Breast epithelium (tissue), 3 donors: ENCODE results near the gene CYTH2.
A peak's percentile ranks its signal among the peaks of the same experiment; 100 is the strongest.

Experiments
- POLR2A ChIP-seq: fragments of 450-650 bp; IDR thresholded peaks from one replicate; pipeline ENCODE4 v1.6.1; 2016; ENCODE audit warnings: antibody characterized with exemption, mild to moderate bottlenecking, moderate library complexity
- POLR2AphosphoS5 ChIP-seq, 3 donors: sonication (generic); formaldehyde crosslinking; IDR thresholded peaks; one replicate each; pipeline ENCODE4 v1.6.1; 2017; ENCODE audit warnings: antibody characterized with exemption in 3 of 3
- TF ChIP-seq, protein P1 (sequence below), 3 donors: fragments of 450-650 bp; IDR thresholded peaks; one replicate each; pipeline ENCODE4 v1.5.1; 2016 to 2017; ENCODE audit warnings: antibody characterized with exemption in 3 of 3, mild to moderate bottlenecking in 3 of 3, moderate library complexity in 3 of 3

DNA sequence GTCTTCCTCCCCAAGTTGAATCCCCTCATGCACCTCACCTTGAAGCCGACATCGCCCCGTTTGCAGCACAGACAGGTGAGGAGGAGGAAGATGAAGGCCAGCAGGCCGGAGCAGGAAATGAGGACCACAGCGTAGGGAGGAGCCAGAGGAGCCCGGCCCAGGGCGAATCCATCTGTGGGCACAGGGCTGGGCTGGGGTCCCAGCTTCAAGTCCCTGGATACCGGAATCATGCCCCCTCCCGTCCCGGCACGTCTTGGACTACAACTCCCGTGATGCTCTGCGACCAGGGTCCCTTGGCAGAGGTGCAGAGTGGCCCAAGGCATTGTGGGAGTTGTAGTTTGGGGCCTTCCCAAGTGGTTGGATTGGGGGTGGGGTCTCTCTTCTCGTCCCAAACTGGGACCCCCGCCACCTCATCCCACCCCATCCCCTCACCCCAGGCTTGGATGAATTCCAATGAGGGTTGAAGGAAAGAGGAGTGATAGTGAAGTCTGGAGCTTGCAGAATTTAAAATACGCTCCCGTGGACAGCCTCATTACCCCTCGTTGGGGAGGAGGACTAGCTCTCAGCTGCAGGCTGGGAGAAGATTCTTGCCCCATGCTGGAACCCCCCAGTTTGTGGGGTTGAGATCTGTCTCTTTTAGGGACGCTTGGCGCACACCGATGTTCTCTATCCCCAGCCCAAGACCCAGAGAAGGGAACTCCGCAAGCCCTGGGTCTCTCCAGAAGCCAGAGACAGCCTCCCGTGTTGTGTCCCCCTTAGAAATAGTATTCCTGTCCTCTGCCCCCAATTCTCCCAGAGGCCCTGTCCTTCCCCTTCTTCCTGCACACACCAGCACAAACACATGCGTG, 41.5 kb downstream of the CYTH2 start:
- TF ChIP-seq POLR2AphosphoS5 (IDR thresholded peaks at IDR 0.05) (peak in 1 of 3 donors; percentile 21), POLR2A (no peak)
- TF ChIP-seq, protein P1, sequence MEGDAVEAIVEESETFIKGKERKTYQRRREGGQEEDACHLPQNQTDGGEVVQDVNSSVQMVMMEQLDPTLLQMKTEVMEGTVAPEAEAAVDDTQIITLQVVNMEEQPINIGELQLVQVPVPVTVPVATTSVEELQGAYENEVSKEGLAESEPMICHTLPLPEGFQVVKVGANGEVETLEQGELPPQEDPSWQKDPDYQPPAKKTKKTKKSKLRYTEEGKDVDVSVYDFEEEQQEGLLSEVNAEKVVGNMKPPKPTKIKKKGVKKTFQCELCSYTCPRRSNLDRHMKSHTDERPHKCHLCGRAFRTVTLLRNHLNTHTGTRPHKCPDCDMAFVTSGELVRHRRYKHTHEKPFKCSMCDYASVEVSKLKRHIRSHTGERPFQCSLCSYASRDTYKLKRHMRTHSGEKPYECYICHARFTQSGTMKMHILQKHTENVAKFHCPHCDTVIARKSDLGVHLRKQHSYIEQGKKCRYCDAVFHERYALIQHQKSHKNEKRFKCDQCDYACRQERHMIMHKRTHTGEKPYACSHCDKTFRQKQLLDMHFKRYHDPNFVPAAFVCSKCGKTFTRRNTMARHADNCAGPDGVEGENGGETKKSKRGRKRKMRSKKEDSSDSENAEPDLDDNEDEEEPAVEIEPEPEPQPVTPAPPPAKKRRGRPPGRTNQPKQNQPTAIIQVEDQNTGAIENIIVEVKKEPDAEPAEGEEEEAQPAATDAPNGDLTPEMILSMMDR (IDR thresholded peaks at IDR 0.05): no peak
